Lung (tissue), 12 donors: ENCODE results near the gene TAF11L13. TPM values are rescaled to one million over a fixed set of nuclear protein-coding genes. Genes with fewer than 3 reads are reported as not detected.
"Not testable (repeated sequence)": the region's sequence is repeated elsewhere in the genome, so short reads cannot be mapped to it uniquely, and the experiment has no call there.

ENCODE experiments used
- ATAC-seq: fragments of 200-7000 bp; cut with Tn5 transposase; one replicate; pipeline ENCODE4 v1.9.1; 2020; ENCODE audit warnings: moderate number of reproducible peaks; ENCODE audit not compliant: insufficient read depth, low FRiP score
- DNase-seq, 3 donors: peaks; one replicate each; pipeline ENCODE4 v3.0.0-alpha.2; 2013 to 2017
- H3K27ac ChIP-seq, 2 donors: one replicate each; pipeline ENCODE4 v1.5.1; 2013; ENCODE audit warnings: mild to moderate bottlenecking in 2 of 2, moderate library complexity in 2 of 2, control low read depth in 1 of 2, inconsistent platforms in 1 of 2, low read depth in 1 of 2, low read length in 1 of 2
- H3K27me3 ChIP-seq, 3 donors: one replicate each; pipeline ENCODE4 v1.5.1; 2013; ENCODE audit warnings: low read length in 2 of 3; ENCODE audit not compliant: control insufficient read depth in 3 of 3, insufficient read depth in 3 of 3
- H3K36me3 ChIP-seq, 4 donors: one replicate each; pipeline ENCODE4 v1.5.1; 2013; ENCODE audit warnings: low read length in 4 of 4, mild to moderate bottlenecking in 1 of 4, moderate library complexity in 1 of 4; ENCODE audit not compliant: control insufficient read depth in 4 of 4, insufficient read depth in 4 of 4
- H3K4me1 ChIP-seq, 5 donors: one replicate each; pipeline ENCODE4 v1.5.1; 2013; ENCODE audit warnings: low read length in 5 of 5, mild to moderate bottlenecking in 2 of 5, moderate library complexity in 1 of 5; ENCODE audit not compliant: control insufficient read depth in 5 of 5, insufficient read depth in 5 of 5
- H3K4me3 ChIP-seq: one replicate; pipeline ENCODE4 v1.5.1; 2013; ENCODE audit warnings: mild to moderate bottlenecking, control low read depth, moderate library complexity
- H3K9ac ChIP-seq, 2 donors: one replicate each; pipeline ENCODE4 v1.5.1; 2013; ENCODE audit warnings: low read length in 2 of 2, control low read depth in 1 of 2; ENCODE audit not compliant: insufficient read depth in 1 of 2
- H3K9me3 ChIP-seq, 4 donors: one replicate each; pipeline ENCODE4 v1.5.1; 2013; ENCODE audit warnings: low read length in 3 of 4, mild to moderate bottlenecking in 1 of 4, moderate library complexity in 1 of 4; ENCODE audit not compliant: control insufficient read depth in 4 of 4, insufficient read depth in 3 of 4
- WGBS, 2 donors: extraction: QIAGEN DNeasy Blood & Tissue Kit; methylation state at CpG; one replicate each; pipeline ENCODE4 v1.1.7; 2013; 5-methylcytosine and 5-hydroxymethylcytosine counted together
- polyA plus RNA-seq, 2 donors: library from polyadenylated mRNA; stranded (reverse); fragments of 200-250 nt; gene quantifications; one replicate each; pipeline ENCODE4 v1.2.1, GENCODE V29; 2013
- total RNA-seq, 2 donors: library from RNA; depleted of rRNA in 1 of 2; stranded (reverse); fragments of >200 nt in 1 of 2; gene quantifications; one replicate each; pipeline ENCODE4 v1.2.1, GENCODE V29; 2014 to 2021
- TF ChIP-seq, protein P1 (sequence below): IDR thresholded peaks from 2 replicates; pipeline ENCODE4 v1.5.1; 2012; ENCODE audit warnings: mild to moderate bottlenecking; ENCODE audit errors: control extremely low read depth, extremely low read depth
- donor health status: control.
- donor health status: control.
- donor health status: Bipolar disorder and iron deficiency.
- donor health status: healthy.
- donor health status: DM: yes; HTN: yes; CAD: no.

TAF11L13 gene
- total and polyA plus RNA-seq, 4 donors: not detected

DNA sequence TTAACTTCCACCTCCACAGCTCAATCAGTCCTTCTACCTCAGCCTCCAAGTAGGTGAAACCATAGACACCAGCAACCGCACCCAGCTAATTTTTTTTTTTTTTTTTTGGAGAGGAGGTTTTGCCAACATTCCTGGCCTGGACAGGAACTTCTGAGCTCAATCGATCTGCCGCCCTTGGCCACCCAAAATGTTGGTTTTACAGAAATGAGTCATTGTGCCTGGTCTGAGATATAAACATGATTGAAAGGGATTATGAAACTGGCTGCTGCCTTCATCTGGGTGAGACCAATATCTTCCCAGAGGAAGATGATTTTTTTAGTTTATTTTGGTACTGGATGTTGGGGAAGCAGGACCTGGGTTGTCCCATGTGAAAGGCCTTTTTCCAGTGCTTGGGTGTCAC lies 12.5 kb upstream of the TAF11L13 start:
- no peaks in the 10 kb centered on the region for H3K4me1 ChIP-seq
- no peak overlapping the region for H3K9ac ChIP-seq
- WGBS, 2 donors: 92 to 96% methylated on average over 3 of the region's 3 CpGs
- H3K9me3 ChIP-seq: no peaks in the 10 kb centered on the region
- H3K4me3 ChIP-seq: no peak overlapping the region
- H3K27me3 ChIP-seq: no peaks in the 10 kb centered on the region
- no peak for ATAC-seq
- no peak overlapping the region for H3K27ac ChIP-seq
- TF ChIP-seq, protein P1, sequence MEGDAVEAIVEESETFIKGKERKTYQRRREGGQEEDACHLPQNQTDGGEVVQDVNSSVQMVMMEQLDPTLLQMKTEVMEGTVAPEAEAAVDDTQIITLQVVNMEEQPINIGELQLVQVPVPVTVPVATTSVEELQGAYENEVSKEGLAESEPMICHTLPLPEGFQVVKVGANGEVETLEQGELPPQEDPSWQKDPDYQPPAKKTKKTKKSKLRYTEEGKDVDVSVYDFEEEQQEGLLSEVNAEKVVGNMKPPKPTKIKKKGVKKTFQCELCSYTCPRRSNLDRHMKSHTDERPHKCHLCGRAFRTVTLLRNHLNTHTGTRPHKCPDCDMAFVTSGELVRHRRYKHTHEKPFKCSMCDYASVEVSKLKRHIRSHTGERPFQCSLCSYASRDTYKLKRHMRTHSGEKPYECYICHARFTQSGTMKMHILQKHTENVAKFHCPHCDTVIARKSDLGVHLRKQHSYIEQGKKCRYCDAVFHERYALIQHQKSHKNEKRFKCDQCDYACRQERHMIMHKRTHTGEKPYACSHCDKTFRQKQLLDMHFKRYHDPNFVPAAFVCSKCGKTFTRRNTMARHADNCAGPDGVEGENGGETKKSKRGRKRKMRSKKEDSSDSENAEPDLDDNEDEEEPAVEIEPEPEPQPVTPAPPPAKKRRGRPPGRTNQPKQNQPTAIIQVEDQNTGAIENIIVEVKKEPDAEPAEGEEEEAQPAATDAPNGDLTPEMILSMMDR: no peak
- no peak for DNase-seq
- no peaks in the 10 kb centered on the region for H3K36me3 ChIP-seq

DNA sequence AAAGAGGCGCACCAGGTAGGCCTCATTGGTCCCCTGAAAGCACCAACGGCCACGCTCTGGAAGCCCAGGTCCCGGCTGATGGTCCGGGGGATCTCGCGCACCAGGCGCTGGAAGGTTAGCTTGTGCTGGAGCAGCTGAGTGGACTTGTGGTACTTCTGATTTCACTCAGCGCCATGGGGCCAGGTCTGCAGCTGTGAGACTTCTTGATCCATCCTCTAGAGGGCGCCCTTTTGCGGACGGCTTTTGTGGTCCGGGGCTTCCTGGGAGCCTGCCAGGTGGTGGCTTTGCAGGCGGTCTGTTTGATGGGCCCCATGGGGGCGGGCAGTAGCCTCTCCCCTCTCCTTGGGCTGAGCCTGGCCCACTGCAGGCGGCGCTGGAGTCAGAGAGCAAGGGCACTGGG lies 11.3 kb upstream of the TAF11L13 start:
- no peak overlapping the region for H3K9ac ChIP-seq
- ATAC-seq (no peak), DNase-seq (no peak)
- H3K4me1 ChIP-seq: no peaks in the 10 kb centered on the region
- H3K27me3 ChIP-seq: no peaks in the 10 kb centered on the region
- TF ChIP-seq, protein P1: no peak
- H3K27ac ChIP-seq: no peak overlapping the region
- no peaks in the 10 kb centered on the region for H3K36me3 ChIP-seq
- H3K9me3 ChIP-seq: no peaks in the 10 kb centered on the region
- no peak overlapping the region for H3K4me3 ChIP-seq
- WGBS, 2 donors: 86% methylated on average over 17 of the region's 17 CpGs

DNA sequence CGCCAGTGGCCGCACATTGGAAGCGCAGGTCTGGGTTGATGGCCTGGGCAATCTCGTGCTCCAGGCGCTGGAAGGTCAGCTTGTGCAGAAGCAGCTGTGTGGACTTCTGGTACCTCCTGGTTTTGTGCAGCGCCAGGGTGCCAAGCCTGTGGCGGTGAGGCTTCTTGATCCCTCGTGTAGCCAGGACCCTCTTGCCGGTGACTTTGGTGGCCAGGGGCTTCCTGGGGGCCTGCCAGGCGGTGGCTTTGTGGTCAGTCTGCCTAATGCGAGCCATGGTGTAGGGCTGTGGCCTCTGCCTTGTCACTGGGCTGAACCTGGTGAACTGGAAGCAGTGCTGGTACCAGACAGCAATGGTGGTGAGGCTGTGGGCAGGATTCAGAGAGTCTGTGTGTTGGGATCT lies 6.2 kb upstream of the TAF11L13 start:
- H3K4me3 ChIP-seq: no peak overlapping the region
- DNase-seq (no peak), ATAC-seq (no peak)
- H3K4me1 ChIP-seq: no peaks in the 10 kb centered on the region
- 94 to 97% methylated on average over 11 of the region's 11 CpGs for WGBS, 2 donors
- no peak overlapping the region for H3K27ac ChIP-seq
- no peaks in the 10 kb centered on the region for H3K36me3 ChIP-seq
- H3K9me3 ChIP-seq: no peaks in the 10 kb centered on the region
- H3K9ac ChIP-seq: no peak overlapping the region
- TF ChIP-seq, protein P1: no peak
- H3K27me3 ChIP-seq: no peaks in the 10 kb centered on the region

DNA sequence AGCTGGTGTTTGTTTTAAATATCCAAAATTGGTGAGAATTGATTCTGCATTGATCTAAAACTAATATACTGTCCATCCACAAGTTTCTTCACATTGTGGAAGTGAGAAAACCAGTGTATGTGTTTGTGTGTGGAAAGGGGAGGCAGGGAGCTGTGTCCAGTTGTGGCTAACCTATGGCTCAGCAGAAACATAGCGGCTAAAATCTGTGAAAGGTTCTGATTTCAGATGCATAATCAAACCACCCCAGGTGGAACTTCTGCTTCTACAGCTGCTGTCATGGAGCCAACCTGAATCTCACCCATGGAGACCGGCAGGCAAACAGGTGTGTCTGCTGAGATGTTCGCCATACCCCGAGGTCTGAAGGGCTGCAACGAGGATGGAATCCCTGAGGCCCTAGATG lies 2.3 kb downstream of the TAF11L13 start, which contains the start of gene TAF11L14:
TAF11L14 (plus strand) TSS at position 301 of the 400 bp plus-strand sequence.
- no peaks in the 10 kb centered on the region for H3K4me1 ChIP-seq
- WGBS, 2 donors: 88 to 91% methylated on average over 5 of the region's 5 CpGs

DNA sequence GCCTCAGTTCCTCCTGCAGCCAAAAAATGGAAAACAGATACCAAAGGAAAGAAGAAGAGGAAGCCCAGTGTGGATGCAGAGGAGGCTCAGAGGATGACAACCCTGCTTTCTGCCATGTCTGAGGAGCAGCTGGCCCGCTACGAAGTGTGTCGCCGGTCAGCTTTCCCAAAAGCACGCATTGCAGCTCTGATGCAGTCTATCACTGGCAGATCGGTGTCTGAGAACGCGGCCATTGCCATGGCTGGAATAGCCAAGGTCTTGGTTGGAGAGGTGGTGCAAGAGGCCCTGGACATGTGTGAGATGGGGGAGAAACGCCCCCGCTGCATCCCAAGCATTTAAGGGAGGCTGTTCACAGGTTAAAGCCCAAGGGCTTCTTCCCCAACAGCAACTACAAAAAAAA lies 17.3 kb downstream of the TAF11L13 start:
- H3K9ac ChIP-seq, ATAC-seq, H3K9me3 ChIP-seq, DNase-seq, H3K27ac ChIP-seq, H3K4me1 ChIP-seq, H3K27me3 ChIP-seq, H3K36me3 ChIP-seq, H3K4me3 ChIP-seq: not testable (repeated sequence)
- 92 to 93% methylated on average over 10 of the region's 10 CpGs for WGBS, 2 donors

More for the DNA sequence above, 2.3 kb downstream of the TAF11L13 start, which contains the start of gene TAF11L14:
- DNase-seq (no peak), ATAC-seq (no peak)
- H3K27me3 ChIP-seq: no peaks in the 10 kb centered on the region
- TF ChIP-seq, protein P1: no peak
- no peaks in the 10 kb centered on the region for H3K36me3 ChIP-seq
- H3K9me3 ChIP-seq: no peaks in the 10 kb centered on the region
- H3K9ac ChIP-seq: no peak within 1 kb of the TSS
- H3K4me3 ChIP-seq: no peak within 1 kb of the TSS
- no peak within 1 kb of the TSS for H3K27ac ChIP-seq

DNA sequence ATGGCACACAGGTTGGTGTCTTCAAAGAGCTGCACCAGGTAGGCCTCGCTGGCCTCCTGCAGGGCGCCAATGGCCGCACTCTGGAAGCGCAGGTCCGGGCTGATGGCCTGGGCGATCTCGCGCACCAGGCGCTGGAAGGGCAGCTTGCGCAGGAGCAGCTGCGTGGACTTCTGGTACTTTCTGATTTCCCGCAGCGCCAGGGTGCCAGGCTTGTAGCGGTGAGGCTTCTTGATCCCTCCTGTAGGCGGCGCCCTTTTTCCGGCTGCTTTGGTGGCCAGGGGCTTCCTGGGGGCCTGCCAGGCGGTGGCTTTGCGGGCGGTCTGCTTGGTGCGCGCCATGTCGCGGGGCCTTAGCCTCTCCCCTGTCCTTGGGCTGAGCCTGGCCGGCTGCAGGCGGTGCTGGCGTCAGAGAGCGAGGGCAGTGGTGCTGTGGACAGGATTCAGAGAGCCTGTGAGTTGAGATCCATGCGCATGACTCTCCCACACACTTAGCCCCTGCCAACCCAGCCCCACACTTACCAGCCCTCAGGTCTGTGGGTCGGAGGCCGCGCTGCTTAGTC lies 23.4 kb downstream of the TAF11L13 start:
- H3K4me3 ChIP-seq, H3K27ac ChIP-seq, DNase-seq, H3K9me3 ChIP-seq, H3K9ac ChIP-seq, H3K4me1 ChIP-seq, H3K27me3 ChIP-seq, H3K36me3 ChIP-seq, ATAC-seq: not testable (repeated sequence)
- whole genome bisulfite sequencing, 2 donors: 96 to 99% methylated on average over 21 to 32 of the region's 32 CpGs
